ENCODE measurements around the gene DHRS2.
"Not testable (repeated sequence)": the region's sequence is repeated elsewhere in the genome, so short reads cannot be mapped to it uniquely, and the experiment has no call there.

DHRS2 gene

DNA sequence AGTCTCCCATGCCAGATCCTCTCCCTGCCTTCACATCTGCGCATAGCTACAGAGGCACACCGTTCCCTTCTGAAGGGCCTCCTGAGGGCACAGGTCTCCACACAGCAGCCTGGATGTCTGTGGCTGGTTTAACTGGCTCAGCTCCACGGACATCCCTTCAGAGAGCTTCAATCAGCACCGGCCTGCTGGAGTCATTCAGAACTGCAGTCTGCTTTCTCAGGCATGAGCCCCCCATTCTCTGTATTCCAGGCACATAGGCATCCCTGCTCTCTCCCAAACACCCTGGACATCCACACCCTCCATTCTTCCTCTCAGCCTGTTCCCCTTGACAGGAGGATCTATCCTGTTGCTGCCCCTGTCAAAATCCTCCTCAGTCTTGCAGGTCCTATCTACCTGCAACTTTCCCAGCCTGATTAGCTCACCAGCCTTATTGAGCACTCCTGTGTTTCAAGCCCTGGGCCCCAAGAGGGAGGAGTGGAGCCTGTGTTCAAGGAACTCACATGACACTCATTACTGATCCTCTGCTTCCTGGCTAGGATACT lies 2.9 kb upstream of the DHRS2 start:
- DNase-seq (ENCODE audit: low read depth): no peak

DNA sequence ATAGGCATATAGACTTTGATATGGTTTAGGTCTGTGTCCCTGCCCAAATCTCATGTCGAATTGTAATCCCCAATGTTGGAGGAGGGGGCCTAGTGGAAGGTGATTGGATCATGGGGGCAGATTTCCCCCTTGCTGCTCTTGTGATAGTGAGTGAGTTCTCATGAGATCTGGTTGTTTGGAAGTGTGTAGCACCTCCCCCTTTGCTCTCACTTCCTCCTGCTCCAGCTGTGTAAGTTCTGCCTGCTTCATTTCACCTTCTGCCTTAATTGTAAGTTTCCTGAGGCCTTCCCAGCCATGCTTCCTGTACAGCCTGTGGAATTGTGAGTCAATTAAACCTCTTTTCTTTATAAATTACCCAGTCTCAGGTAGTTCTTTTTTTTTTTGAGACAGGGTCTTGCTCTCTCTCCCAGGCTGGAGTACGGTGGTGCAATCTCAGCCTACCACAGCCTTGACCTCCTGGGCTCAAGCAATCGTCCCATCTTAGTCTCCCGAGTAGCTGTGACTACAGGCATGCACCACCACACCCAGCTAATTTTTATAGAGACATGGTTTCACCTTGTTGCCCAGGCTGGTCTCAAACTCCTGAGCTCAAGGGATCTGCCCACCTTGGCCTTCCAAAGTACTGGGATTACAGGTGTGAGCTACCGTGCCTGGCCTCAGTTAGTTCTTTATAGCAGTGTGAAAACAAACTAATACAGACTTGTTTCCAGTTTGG lies 1.3 kb upstream of the DHRS2 start:
- DNase-seq (ENCODE audit: low read depth): not testable (repeated sequence)

DNA sequence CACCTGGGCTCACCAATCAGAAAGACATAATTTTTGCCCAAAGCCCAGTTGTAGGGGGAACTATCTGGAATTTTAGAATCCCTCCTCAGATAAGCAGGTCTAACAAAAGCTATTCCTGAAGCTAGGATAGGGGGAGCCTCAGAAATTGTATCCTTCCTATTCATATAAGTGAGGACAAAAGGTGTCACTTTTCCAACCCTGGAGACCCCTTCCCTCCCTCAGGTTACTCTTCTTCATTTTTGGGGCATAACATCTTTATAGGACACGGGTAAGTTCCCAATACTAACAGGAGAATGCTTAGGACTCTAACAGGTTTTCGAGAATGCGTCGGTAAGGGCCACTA lies 1.1 kb downstream of the DHRS2 start:
- DNase-seq (ENCODE audit: low read depth): not testable (repeated sequence)

DNA sequence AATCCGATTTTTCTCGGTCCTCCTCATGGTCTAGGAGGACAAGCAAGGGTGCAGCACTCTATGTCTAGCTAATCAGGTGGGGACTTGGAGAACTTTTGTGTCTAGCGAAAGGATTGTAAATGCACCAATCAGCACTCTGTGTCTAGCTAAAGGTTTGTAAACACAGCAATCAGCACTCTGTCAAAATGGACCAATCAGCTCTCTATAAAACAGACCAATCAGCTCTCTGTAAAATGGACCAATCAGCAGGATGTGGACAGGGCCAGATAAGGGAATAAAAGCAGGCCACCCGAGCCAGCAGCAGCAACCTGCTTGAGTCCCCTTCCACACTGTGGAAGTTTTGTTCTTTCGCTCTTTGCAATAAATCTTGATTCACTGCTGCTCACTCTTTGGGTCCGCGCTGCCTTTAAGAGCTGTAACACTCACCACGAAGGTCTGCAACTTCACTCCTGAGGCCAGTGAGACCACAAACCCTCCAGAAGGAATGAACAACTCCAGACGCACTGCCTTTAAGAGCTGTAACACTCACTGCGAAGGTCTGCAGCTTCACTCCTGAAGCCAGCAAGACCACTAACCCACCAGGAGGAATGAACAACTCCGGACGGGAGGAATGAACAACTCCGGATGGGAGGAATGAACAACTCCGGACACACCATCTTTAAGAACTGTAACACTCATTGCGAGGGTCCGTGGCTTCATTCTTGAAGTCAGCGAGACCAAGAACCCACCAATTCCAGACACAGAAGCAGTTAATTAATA lies 1.7 kb downstream of the DHRS2 start:
- DNase-seq (ENCODE audit: low read depth): not testable (repeated sequence)

DNA sequence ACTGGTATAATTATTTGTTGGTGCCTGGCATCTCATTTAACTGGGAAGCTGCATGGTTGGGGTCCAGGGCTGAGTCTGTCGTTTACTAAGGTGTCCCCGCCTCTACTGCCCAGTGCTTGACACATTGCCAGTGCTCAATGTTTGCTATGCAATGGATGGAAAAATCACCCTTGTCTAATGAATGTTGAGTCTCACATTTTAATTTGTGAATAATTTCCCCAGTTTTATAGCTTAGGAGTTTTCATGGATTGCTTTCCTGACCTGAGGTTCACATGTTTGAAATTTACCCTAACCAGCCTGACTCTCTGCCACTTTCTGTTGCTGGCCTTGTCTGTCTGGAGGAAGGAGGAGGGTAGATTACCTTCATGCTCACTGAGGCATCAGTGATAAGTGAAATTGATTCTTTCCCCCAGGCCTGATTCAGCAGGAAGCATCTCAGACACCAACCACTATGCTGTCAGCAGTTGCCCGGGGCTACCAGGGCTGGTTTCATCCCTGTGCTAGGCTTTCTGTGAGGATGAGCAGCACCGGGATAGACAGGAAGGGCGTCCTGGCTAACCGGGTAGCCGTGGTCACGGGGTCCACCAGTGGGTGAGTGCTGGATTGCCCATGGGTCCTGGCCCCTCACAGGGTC lies 2.4 kb downstream of the DHRS2 start:
- DNase-seq (ENCODE audit: low read depth): no peak

DNA sequence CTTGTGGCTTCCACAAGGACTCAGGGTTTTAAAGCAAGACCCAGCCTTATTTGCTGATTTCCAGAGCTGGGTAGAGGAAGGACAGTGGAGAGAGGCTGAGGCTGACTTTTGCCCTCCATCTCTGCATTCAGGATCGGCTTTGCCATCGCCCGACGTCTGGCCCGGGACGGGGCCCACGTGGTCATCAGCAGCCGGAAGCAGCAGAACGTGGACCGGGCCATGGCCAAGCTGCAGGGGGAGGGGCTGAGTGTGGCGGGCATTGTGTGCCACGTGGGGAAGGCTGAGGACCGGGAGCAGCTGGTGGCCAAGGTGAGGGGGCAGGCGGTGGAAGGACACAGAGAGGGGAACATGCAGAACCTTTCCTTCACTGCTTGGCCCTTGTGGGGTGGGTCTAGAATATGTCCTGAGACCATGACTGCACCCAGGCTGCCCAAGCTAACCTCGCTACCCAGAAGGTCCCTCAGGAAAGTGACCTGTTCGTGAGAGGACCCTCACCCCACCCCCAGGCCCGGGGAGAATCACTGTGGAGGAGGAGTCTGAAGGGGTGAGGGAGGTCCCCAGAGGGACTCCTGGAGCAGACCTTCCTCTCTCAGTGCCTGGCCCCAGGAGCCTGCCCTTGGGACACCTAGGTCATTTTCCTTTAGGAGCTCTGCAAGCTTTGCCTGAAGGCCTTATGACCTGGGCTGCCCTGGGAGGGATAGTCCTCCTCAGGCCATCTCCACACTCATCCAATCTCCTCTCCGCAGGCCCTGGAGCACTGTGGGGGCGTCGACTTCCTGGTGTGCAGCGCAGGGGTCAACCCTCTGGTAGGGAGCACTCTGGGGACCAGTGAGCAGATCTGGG lies 3.1 kb downstream of the DHRS2 start:
- no peak for DNase-seq (ENCODE audit: low read depth)

DNA sequence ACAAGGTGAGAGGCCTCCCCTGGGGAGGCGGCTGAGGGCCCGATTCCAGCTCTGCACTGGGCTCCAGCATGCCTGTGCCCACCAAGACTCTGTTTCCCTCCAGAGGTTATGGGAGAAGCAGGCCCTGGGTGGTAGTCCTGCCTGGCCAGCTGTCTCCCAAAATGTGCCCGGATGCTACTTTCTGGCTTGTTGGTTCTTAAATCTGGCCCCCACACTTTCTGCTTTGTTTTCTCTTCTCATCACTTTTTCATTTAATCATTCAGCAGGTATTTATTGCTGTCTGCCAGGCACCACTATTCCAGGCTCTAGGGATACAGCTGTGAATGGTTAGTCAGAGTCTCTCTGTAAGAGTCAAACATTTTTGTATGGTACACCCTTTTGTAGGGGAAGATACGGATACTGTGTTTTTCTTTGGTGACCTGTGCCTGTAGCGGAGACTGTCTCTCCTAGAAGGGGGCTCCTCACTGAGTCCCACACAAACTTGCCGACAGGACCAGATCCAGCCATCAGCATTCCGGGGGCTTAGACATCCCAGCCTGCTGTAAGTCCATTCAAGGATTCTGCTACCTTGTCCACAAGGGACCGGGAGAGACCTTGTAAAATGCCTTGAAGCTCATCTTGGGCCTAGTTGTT lies 3.8 kb downstream of the DHRS2 start:
- no peak for DNase-seq (ENCODE audit: low read depth)

DNA sequence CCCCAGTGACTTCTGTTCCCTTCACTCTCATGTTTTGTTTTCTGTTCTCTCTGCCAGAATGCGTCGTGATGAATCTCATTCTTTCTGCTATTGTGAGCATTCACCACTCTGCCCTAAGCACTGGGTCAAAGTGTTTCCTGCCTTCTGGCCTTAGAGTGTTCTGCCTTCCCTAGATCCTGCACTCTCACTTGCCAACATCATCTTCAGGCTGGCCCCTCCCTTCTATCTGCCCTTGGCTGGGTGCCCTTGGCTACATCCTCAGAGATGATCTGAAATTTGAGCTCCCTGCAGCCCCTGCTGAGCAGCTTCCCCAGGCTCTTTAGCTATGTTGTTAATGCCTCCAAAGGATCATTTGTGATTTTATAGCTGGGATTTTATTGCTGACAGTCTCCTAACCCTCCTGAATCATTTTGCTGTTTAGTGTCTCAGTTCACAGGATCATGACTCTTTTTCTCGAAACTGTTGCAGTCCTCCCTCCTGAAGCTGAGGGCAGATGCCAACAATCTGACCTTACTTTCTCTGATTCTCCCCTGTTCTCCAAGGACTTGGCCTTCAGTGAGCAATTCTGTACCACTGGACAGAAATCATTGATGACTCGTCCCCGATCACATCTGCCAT lies 4.5 kb downstream of the DHRS2 start:
- no peak for DNase-seq (ENCODE audit: low read depth)

DNA sequence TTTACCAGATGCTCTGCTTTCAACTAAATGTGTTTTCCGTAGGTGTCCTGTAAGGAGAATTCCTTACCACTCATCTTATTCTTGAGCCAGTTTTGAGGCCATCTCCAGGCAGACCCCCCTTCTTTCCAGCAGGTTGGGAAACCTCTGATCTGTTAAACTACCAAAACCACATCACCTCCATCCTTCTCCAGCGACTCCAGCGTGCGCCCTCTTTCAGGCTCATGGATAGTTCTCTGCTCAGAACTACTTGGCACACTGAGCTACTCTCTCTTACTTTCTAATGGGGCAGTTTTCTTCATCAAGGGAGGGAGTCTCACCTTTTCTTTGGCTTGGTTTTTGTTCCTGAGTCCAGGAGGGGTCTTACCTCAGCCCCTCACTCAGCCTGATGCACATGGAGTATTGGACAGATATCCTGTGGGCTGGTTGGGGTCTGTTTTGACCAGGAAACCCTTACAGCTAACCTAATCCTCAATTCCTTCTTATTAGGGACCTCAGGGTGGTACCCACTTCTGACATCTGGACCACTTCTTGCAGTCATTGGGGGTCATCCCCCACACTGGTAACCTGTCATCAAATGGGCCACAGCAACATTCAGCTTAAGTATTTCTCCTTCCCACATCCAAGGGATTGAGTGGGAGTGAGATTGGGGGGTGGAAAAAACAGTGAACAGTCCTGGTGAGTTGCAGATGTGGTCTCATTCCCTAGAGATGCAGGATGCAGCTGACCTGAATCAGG lies 5.2 kb downstream of the DHRS2 start:
- DNase-seq (ENCODE audit: low read depth): no peak

DNA sequence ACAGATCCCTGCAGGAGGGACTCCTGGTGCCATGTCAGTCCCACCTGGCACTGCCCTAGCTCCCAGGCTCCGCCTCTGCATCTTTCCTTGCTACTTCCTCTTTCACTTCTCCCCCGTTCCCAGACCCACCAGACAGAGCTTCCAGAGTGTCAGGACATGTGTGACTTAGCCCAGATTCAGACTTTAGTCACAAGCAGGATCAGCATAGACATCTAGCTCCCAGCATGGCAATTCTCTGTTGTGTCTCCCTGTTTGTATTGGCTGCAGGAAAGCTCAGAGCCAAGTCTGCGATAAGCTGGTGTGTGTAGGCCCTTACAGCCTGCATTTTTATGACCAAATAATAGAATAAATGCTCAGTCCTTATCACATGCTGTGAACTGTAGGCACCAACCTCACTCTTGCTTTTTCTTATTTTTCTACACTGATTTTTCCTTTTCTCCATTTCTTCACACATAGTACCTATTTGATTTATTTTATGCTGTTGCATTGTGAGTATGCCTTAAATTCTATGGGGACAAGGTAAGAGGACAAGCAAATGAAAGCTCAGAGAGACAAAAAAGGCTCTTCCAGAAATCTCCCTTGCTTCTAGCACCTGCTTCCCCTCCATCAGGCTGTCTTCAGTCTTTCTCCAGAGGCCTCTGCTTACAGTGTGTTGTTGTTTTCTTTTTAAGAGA lies 5.9 kb downstream of the DHRS2 start:
- DNase-seq (ENCODE audit: low read depth): no peak

DNA sequence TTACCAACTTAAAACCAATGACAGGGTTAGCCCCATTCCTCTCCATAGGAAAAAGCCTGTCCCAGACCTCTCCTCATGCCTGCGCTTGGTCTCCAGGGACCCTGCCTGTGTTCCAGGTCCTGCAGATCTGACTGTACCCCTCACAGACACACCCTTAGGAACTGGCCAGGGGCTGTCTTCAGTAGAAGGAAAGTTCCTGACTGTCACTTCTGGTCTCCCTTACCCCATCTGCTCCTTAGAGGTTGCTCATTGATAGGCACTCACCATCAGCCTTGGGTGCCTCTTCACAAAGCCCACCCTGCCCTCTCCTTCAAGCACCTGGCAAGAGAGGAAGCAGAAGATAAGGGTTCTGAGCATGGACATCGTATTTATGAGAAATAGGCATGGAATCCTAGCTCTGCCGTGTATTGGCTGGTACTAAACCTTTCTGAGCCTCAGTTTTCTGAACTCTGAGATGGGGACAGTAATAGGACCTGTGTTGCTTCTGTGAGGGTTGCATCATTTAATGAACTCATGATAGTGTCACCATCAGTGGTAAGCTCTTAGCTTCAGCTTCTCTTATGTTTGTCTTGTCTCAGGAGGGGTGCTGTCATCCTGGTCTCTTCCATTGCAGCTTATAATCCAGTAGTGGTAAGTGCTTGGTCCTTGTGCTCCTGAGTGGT lies 7.5 kb downstream of the DHRS2 start:
- no peak for DNase-seq (ENCODE audit: low read depth)

DNA sequence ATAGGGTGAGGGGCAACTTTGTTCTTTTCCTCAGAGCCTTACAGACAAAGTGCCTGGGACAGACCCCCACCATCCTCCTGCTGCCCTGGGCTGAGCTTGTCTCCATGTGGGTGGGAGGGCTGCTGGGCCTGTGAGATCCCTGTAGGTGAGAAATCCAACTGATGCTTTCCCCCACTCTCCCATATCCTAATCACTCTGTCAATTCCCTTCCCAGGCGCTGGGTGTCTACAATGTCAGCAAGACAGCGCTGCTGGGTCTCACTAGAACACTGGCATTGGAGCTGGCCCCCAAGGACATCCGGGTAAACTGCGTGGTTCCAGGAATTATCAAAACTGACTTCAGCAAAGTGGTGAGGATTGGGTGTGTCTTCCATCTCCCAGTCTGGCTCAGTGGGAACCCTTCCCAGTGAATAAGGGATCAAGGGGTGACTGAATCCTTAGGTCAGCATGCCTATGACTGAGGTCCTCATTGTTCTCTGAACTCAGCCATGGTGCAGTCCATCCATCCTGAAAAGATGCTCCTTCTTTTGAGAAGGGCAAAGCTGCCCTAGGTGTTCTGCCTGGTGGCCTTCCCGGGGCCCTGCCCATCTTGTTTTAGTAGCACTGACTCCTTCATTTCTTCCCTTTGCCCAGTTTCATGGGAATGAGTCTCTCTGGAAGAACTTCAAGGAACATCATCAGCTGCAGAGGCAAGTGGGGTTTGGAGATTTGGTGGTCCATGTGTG lies 8.2 kb downstream of the DHRS2 start:
- no peak for DNase-seq (ENCODE audit: low read depth)

DNA sequence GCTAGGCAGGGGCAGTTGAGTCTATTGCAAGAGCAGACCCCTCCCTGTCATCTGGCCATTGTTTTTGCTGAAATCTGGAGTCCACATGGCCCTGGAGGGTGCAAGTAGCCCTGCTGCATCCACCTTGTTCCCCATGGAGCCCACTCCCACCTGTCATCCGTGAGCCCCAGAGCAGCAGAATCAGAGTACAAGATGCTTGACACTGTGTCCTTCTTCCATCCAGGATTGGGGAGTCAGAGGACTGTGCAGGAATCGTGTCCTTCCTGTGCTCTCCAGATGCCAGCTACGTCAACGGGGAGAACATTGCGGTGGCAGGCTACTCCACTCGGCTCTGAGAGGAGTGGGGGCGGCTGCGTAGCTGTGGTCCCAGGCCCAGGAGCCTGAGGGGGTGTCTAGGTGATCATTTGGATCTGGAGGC lies 8.8 kb downstream of the DHRS2 start:
- DNase-seq (ENCODE audit: low read depth): no peak

DNA sequence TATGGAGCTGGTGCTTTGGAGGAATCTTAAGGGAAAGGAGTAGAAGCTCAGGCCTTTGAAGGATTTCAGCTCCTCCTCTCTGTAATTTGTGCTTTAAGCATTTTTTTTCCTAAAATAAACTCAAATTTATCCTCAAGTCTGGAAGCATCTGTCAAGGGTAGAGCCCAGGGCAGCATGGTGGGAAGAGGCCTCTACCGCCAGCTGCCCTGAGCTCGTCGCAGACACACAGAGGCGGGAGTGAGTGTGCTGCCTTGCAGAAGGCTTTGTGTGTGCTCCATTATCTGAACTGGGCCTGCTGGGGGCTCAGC lies 9.3 kb downstream of the DHRS2 start:
- no peak for DNase-seq (ENCODE audit: low read depth)

DNA sequence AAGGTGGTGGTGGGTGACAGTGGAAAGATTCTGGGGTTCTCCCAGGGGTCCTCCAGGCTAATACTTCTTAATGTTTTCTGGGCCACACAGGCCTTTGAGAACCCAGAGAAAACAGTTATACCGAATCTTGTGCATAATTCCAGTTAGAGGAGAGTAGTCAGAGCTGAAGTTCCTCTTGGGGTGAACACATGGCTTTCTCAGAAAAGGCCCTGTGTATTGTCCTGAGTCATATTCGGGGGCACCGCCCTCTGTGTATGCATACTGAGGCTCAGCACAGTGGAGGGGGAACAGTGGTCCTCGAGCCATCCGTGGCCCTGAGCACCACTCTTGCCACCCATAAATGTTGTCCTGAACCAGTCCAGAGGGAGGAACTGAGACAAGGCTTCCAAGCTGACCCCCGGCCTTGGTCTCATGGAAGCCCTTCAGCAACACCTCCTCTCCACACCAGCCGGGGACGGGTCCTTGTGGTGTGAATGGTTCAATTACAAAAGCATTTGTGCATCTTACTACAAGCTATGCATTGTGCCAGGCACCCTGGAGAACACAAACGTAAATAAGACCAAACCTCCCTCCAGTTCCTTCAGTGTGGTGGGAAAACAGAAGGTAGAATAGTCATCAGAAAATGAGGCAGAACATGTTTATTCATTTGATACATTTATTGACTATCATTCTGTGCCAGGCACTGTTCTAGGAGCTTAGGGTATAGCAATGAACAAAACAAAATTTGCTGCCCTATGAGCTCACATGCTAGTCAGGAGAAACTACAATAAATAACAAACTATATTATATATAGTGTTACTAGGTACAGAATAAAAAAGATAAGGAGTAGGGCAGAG lies 9.9 kb downstream of the DHRS2 start:
- no peak for DNase-seq (ENCODE audit: low read depth)

DNA sequence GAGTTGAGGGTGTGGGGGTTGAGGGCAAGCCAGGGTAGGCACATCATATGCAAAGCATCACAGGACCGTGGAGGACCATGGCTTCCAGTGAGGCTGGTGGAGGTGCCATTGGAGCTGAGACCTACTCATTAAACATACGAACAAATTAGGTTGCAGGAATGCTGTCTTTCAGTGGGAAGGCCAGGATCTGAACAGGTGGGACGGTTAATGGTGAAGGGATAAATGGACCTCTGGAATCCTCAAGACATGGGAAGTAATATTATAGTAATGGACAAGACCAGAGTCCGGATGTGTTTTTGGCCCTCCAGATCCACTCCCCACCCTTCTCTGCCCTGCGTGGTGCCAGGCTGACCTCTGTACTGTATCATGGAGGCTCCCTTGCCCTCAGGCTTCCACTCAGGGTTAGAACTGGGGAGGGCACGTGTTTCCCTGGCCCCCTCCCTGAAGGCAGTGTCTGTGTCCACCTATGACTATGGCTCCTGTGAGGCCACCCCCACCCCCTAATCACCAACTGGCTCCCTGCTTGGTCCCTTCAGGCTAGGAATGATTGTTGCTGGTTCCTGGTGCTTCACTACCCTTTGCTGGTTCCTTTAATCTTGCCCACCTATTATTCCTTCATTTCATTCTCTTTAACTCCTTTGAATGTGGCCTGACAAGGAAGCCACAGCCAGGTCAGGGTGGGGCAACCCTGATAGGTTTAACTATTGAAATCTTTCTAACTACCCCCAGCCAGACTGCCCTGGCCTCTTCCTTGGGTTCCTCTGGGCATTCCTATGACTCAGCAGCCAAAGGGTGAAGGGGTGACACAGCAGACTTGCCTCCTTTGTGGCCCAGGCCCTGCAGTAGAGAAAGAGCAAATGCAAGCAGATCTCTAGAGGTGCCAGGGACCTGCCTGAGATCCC lies 10.7 kb downstream of the DHRS2 start:
- DNase-seq (ENCODE audit: low read depth): no peak

DNA sequence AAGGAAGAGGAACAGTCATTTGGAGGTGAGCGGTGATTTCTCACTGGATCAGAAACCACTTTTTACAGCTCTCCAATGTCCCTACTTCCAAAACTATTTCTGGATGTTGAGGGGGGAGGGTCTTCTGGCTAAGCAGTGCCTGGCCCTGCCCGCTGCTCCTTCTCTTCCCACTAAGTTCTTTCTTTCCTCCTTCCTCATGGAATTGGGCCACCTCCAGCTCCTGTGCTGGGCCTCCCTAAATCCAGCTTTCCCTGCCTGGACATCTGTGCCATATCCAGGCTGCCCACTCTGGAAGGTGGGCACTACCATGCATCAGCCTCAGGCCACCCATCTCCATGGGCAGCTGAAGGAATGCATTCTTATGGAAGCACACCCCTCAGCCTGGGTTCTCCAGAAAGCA lies 11.5 kb downstream of the DHRS2 start:
- DNase-seq (ENCODE audit: low read depth): no peak

Measured in stimulated activated CD4-positive, alpha-beta T cell treated with anti-CD3 and anti-CD28 coated beads, Interleukin-2, amount 100 ng/mL, for 4 hours (primary cell).